Thyroid gland (tissue), 4 donors: ENCODE results near the gene STRBP.

Experiments used
- POLR2A ChIP-seq, 2 donors: fragments of 450-650 bp; IDR thresholded peaks; one replicate each; pipeline ENCODE4 v1.6.1; 2017; ENCODE audit warnings: antibody characterized with exemption in 2 of 2, mild to moderate bottlenecking in 2 of 2, moderate library complexity in 1 of 2
- TF ChIP-seq, protein P1 (sequence below), 6 experiments: fragments of 200-600 bp in 3 of 6; fragments of 450-650 bp in 3 of 6; sonication (generic) in 3 of 6; IDR thresholded peaks; one replicate each; pipeline ENCODE4 v1.5.1; 2016 to 2019; ENCODE audit warnings: antibody characterized with exemption in 6 of 6, mild to moderate bottlenecking in 2 of 6, inconsistent platforms in 1 of 6, moderate library complexity in 1 of 6

DNA sequence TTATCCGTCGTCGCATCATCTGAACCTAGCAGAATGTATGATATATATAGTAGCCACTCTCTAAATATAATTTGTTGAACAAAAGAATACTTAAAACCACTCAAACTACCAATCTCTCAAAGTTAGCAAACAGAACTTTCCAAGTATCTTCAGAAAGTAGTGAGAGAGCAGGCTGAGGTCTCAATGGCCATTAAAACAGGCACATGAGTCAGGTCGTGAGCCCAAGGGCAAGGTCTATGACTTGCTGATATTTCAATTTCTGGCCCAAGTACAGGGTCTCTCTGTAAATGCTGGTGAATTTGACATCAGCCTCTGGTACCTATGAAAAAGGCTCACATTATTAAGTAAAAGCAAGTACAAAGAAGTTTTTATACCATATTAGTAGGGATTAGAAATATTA lies 139.8 kb downstream of the STRBP start:
- TF ChIP-seq, protein P1, sequence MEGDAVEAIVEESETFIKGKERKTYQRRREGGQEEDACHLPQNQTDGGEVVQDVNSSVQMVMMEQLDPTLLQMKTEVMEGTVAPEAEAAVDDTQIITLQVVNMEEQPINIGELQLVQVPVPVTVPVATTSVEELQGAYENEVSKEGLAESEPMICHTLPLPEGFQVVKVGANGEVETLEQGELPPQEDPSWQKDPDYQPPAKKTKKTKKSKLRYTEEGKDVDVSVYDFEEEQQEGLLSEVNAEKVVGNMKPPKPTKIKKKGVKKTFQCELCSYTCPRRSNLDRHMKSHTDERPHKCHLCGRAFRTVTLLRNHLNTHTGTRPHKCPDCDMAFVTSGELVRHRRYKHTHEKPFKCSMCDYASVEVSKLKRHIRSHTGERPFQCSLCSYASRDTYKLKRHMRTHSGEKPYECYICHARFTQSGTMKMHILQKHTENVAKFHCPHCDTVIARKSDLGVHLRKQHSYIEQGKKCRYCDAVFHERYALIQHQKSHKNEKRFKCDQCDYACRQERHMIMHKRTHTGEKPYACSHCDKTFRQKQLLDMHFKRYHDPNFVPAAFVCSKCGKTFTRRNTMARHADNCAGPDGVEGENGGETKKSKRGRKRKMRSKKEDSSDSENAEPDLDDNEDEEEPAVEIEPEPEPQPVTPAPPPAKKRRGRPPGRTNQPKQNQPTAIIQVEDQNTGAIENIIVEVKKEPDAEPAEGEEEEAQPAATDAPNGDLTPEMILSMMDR (IDR thresholded peaks at IDR 0.05) = no peak
- TF ChIP-seq POLR2A (IDR thresholded peaks at IDR 0.05) = no peak
